NCI-H1048 (cell line): ENCODE data around the gene TGFBR2.

Experiments
- DNase-seq: peaks from one replicate; lab custom pipeline; 2025; lab: John Stamatoyannopoulos, UW

TGFBR2 gene

GRCh38 chr3:30673425-30674341, 67.3 kb downstream of the TGFBR2 start:
- no peak for DNase-seq

GRCh38 chr3:30675006-30675405, 68.6 kb downstream of the TGFBR2 start:
- DNase-seq, result no peak

- no peak for DNase-seq
Measured at GRCh38 chr3:30675774-30676173, 69.4 kb downstream of the TGFBR2 start.

- no peak for DNase-seq
Measured at GRCh38 chr3:30676424-30677346, 70.3 kb downstream of the TGFBR2 start.

GRCh38 chr3:30677347-30677685, 70.9 kb downstream of the TGFBR2 start:
- DNase-seq, result no peak

GRCh38 chr3:30679045-30679444, 72.6 kb downstream of the TGFBR2 start:
- no peak for DNase-seq

GRCh38 chr3:30680789-30681648, 74.6 kb downstream of the TGFBR2 start:
- DNase-seq, result no peak

- no peak for DNase-seq
Measured at GRCh38 chr3:30681649-30682211, 75.3 kb downstream of the TGFBR2 start.

GRCh38 chr3:30682434-30683155, 76.2 kb downstream of the TGFBR2 start:
- no peak for DNase-seq

GRCh38 chr3:30683769-30684168, 77.4 kb downstream of the TGFBR2 start:
- DNase-seq, result no peak

- DNase-seq, result no peak
Measured at GRCh38 chr3:30684356-30684755, 78.0 kb downstream of the TGFBR2 start.

- no peak for DNase-seq
Measured at GRCh38 chr3:30685267-30685667, 78.9 kb downstream of the TGFBR2 start.

- DNase-seq, result no peak
Measured at GRCh38 chr3:30686176-30686575, 79.8 kb downstream of the TGFBR2 start.

- DNase-seq, result no peak
Measured at GRCh38 chr3:30686799-30687198, 80.4 kb downstream of the TGFBR2 start.

- DNase-seq, result no peak
Measured at GRCh38 chr3:30687930-30688570, 81.6 kb downstream of the TGFBR2 start.

GRCh38 chr3:30688776-30689641, 82.6 kb downstream of the TGFBR2 start:
- DNase-seq, result peak; percentile 46

GRCh38 chr3:30690199-30690598, 83.8 kb downstream of the TGFBR2 start:
- DNase-seq, result no peak

- DNase-seq, result no peak
Measured at GRCh38 chr3:30691249-30691880, 85.0 kb downstream of the TGFBR2 start.

- DNase-seq, result no peak
Measured at GRCh38 chr3:30691944-30692343, 85.5 kb downstream of the TGFBR2 start.
